Right lung (tissue), 5 donors: ENCODE results near the gene RPL22. TPM values are rescaled to one million over a fixed set of nuclear protein-coding genes. Genes with fewer than 3 reads are reported as not detected.

Experiments
- DNase-seq, 2 donors: peaks; one replicate each; pipeline ENCODE4 v3.0.0-alpha.2; 2013
- polyA plus RNA-seq, 5 donors: library from polyadenylated mRNA; unstranded; fragments of 120-200 nt; gene quantifications; one replicate each; pipeline versions ENCODE4 v1.2.1 to v1.2.3, GENCODE V29; 2013; ENCODE audit warnings: inconsistent platforms in 1 of 5, low replicate concordance in 1 of 5; ENCODE audit not compliant: insufficient read length in 5 of 5, insufficient read depth in 1 of 5

RPL22 gene
- polyA plus RNA-seq, 5 donors: 588 to 886 (median 686) TPM

GRCh38 chr1:6136516-6137220, 62.7 kb downstream of the RPL22 start:
- DNase-seq: no peak

Other genes starting within 250 kb of the RPL22 start
- 10 to 100 TPM in 2 of 5 donors, 1 to 10 TPM in 3; 7.1 to 12.6 (median 9.9) TPM for gene NPHP4, start 207.2 kb downstream of the RPL22 start, polyA plus RNA-seq
- 1 to 10 TPM; 5.2 to 7.7 (median 5.5) TPM for gene KCNAB2, start 153.7 kb downstream of the RPL22 start, polyA plus RNA-seq
- gene CHD5, start 19.3 kb downstream of the RPL22 start, polyA plus RNA-seq: under 1 TPM; 0.07 to 0.31 (median 0.21) TPM
- gene RNF207, start 6.5 kb upstream of the RPL22 start, polyA plus RNA-seq: 10 to 100 TPM in 4 of 5 donors, 1 to 10 TPM in 1; 9.5 to 17.1 (median 14.9) TPM
- 10 to 100 TPM; 37.8 to 46.9 (median 40.1) TPM for gene ICMT, start 36.4 kb upstream of the RPL22 start, polyA plus RNA-seq
- gene HES3, start 44.6 kb upstream of the RPL22 start, polyA plus RNA-seq: not detected
- gene GPR153, start 61.5 kb upstream of the RPL22 start, polyA plus RNA-seq: 10 to 100 TPM; 12.0 to 37.0 (median 15.3) TPM
- gene ACOT7, start 194.2 kb upstream of the RPL22 start, polyA plus RNA-seq: 10 to 100 TPM; 11.7 to 17.0 (median 14.4) TPM
- under 1 TPM; 0.04 to 0.24 (median 0.22) TPM for gene HES2, start 220.3 kb upstream of the RPL22 start, polyA plus RNA-seq
- gene ESPN, start 225.2 kb upstream of the RPL22 start, polyA plus RNA-seq: 1 to 10 TPM; 1.2 to 3.8 (median 2.4) TPM